ENCODE results near the gene MTPN. TPM values are rescaled to one million over a fixed set of nuclear protein-coding genes. Genes with fewer than 3 reads are reported as not detected.

The MTPN gene
- total and polyA plus RNA-seq, 9 donors: 54.0 to 115 (median 83.8) TPM

DNA sequence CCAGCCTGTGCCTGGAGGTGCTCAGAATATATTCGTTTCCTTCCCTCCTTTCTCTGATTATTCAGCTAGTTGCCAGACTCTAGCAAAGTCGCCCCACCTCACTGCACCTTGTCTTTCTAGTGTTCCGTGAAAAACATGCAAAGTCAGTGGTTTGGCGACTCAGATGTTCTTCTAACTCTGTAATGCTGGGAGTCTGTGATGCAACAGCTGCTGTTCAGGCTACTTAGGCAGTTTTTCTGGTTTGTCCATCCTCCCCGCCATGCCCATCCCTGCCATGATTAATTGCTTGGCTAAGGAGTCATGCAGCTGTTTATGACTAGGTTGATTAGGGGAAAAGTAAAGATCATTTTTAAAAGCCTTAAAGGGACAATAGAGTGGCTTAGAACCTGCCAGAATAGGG lies 99.4 kb downstream of the MTPN start:
- no peaks in the 10 kb centered on the region for H3K4me1 ChIP-seq (ENCODE audit: insufficient read depth)
- no peaks in the 10 kb centered on the region for H3K36me3 ChIP-seq
- H3K4me3 ChIP-seq: no peak overlapping the region
- no peak for TF ChIP-seq EP300 (IDR thresholded peaks at IDR 0.05)
- TF ChIP-seq POLR2A (IDR thresholded peaks at IDR 0.05): no peak
- TF ChIP-seq, protein P1, sequence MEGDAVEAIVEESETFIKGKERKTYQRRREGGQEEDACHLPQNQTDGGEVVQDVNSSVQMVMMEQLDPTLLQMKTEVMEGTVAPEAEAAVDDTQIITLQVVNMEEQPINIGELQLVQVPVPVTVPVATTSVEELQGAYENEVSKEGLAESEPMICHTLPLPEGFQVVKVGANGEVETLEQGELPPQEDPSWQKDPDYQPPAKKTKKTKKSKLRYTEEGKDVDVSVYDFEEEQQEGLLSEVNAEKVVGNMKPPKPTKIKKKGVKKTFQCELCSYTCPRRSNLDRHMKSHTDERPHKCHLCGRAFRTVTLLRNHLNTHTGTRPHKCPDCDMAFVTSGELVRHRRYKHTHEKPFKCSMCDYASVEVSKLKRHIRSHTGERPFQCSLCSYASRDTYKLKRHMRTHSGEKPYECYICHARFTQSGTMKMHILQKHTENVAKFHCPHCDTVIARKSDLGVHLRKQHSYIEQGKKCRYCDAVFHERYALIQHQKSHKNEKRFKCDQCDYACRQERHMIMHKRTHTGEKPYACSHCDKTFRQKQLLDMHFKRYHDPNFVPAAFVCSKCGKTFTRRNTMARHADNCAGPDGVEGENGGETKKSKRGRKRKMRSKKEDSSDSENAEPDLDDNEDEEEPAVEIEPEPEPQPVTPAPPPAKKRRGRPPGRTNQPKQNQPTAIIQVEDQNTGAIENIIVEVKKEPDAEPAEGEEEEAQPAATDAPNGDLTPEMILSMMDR (IDR thresholded peaks at IDR 0.05): no peak
- no peaks in the 10 kb centered on the region for H3K27me3 ChIP-seq
- no peak overlapping the region for H3K27ac ChIP-seq
- DNase-seq: no peak
- no peaks in the 10 kb centered on the region for H3K9me3 ChIP-seq
- intact Hi-C loops (cut with DNase I): no loop called here
- WGBS, 3 donors: 53 to 71% (median 57%) methylated on average over 5 of the region's 5 CpGs

Small RNA genes lying within 50 kb of the gene (small RNA-seq; reads per million reads assigned to genes)
- gene RNU6-223P: not detected

Other genes starting within 250 kb of the MTPN start
- under 1 TPM in 1 of 7 donors, not detected in 6; 0.57 TPM for gene SLC13A4, start 249.2 kb downstream of the MTPN start, total RNA-seq
- under 1 TPM; 0.07 to 0.18 TPM for gene SLC13A4, start 249.2 kb downstream of the MTPN start, polyA plus RNA-seq
- gene FAM180A, start 228.5 kb downstream of the MTPN start, total RNA-seq: 1 to 10 TPM; 1.1 to 5.1 (median 2.9) TPM
- gene FAM180A, start 228.5 kb downstream of the MTPN start, polyA plus RNA-seq: 1 to 10 TPM; 4.4 to 5.3 TPM

Data from ovary (tissue), 9 donors.